IMR-90 (cell line): Measurements from ENCODE around the gene AUTS2. TPM values are rescaled to one million over a fixed set of nuclear protein-coding genes. Genes with fewer than 3 reads are reported as not detected.

Experiments used
- ATAC-seq: fragments of 200-7000 bp; cut with Tn5 transposase; 2 replicates; pipeline ENCODE4 v1.9.1; 2020; ENCODE audit warnings: low read depth, mild to moderate bottlenecking, moderate library complexity
- BruUV-seq: library from RNA; stranded (reverse); fragments of 400-500 nt; replicated peaks from 2 replicates; lab custom pipeline; 2021; lab: Mats Ljungman, UMichigan
- CTCF ChIA-PET: fragments of 300-600 bp; formaldehyde crosslinking; extraction: SDS; loops from one replicate; lab custom pipeline; 2021; ENCODE audit warnings: antibody characterized with exemption; lab: Yijun Ruan, JAX
- POLR2A ChIA-PET: fragments of 300-600 bp; sonication (Branson Sonifier 250); formaldehyde crosslinking; loops from one replicate; lab custom pipeline; 2022; ENCODE audit warnings: antibody characterized with exemption; ENCODE audit not compliant: unreplicated experiment; lab: Charles Lee
- DNase-seq: peaks from one replicate; pipeline ENCODE4 v3.0.0; 2013
- H2AFZ ChIP-seq: replicated peaks from 2 replicates; pipeline ENCODE3; 2013; ENCODE audit warnings: low read length, mild to moderate bottlenecking; ENCODE audit not compliant: poor library complexity
- H2AK5ac ChIP-seq: 2 replicates; pipeline ENCODE4 v1.6.1; 2013; ENCODE audit warnings: low read depth, low read length, inconsistent platforms
- H2AK9ac ChIP-seq: replicated peaks from 2 replicates; pipeline ENCODE3; 2013; ENCODE audit warnings: mild to moderate bottlenecking, low read depth, low read length, moderate library complexity; ENCODE audit not compliant: poor library complexity
- H2BK120ac ChIP-seq: 2 replicates; pipeline ENCODE4 v1.6.1; 2013; ENCODE audit warnings: low read depth, low read length, inconsistent platforms
- H2BK15ac ChIP-seq: 3 replicates; pipeline ENCODE4 v1.6.1; 2013; ENCODE audit warnings: low read depth, low read length, inconsistent platforms
- H2BK20ac ChIP-seq: 2 replicates; pipeline ENCODE4 v1.6.1; 2013; ENCODE audit warnings: low read depth, mild to moderate bottlenecking, inconsistent platforms, low read length, moderate library complexity
- H2BK5ac ChIP-seq: 2 replicates; pipeline ENCODE4 v1.6.1; 2013; ENCODE audit warnings: mild to moderate bottlenecking, low read depth, low read length, inconsistent platforms; ENCODE audit not compliant: poor library complexity, severe bottlenecking
- H3K14ac ChIP-seq: replicated peaks from 2 replicates; pipeline ENCODE4 v1.6.1; 2013; ENCODE audit warnings: low read depth, low read length, inconsistent platforms
- H3K18ac ChIP-seq: 2 replicates; pipeline ENCODE4 v1.6.1; 2013; ENCODE audit warnings: low read depth, low read length, control low read depth
- H3K23ac ChIP-seq: 2 replicates; pipeline ENCODE4 v1.6.1; 2013; ENCODE audit warnings: low read depth, low read length, inconsistent platforms
- H3K27ac ChIP-seq: 2 replicates; pipeline ENCODE4 v1.5.1; 2013; ENCODE audit warnings: mild to moderate bottlenecking, control low read depth, low read length; ENCODE audit not compliant: insufficient read depth
- H3K27me3 ChIP-seq: 2 replicates; pipeline ENCODE4 v1.6.1; 2013; ENCODE audit warnings: low read length; ENCODE audit not compliant: control insufficient read depth, insufficient read depth
- H3K36me3 ChIP-seq: 2 replicates; pipeline ENCODE4 v1.6.1; 2013; ENCODE audit warnings: low read length, mixed read lengths; ENCODE audit not compliant: control insufficient read depth, insufficient read depth
- H3K4ac ChIP-seq: 2 replicates; pipeline ENCODE4 v1.6.1; 2013; ENCODE audit warnings: low read depth, low read length, inconsistent platforms
- H3K4me1 ChIP-seq: 2 replicates; pipeline ENCODE4 v1.6.1; 2013; ENCODE audit warnings: low read length, mixed read lengths; ENCODE audit not compliant: control insufficient read depth, insufficient read depth
- H3K4me2 ChIP-seq: 2 replicates; pipeline ENCODE4 v1.6.1; 2013; ENCODE audit warnings: low read depth, mild to moderate bottlenecking, control low read depth, low read length, moderate library complexity
- H3K4me3 ChIP-seq: 2 replicates; pipeline ENCODE4 v1.5.1; 2013; ENCODE audit warnings: low read depth, mild to moderate bottlenecking, control low read depth, low read length, moderate library complexity; ENCODE audit not compliant: insufficient read depth
- H3K56ac ChIP-seq: 2 replicates; pipeline ENCODE4 v1.6.1; 2013; ENCODE audit warnings: low read length, inconsistent platforms; ENCODE audit not compliant: insufficient read depth; ENCODE audit errors: extremely low read depth
- H3K79me1 ChIP-seq, 2 experiments: 2 replicates each; pipeline ENCODE4 v1.6.1; 2013; ENCODE audit warnings: low read length in 2 of 2, inconsistent platforms in 1 of 2, low read depth in 1 of 2
- H3K9ac ChIP-seq: 2 replicates; pipeline ENCODE4 v1.6.1; 2013; ENCODE audit warnings: low read depth, low read length, control low read depth
- H3K9me1 ChIP-seq: 2 replicates; pipeline ENCODE4 v1.6.1; 2013; ENCODE audit warnings: low read length, inconsistent platforms; ENCODE audit not compliant: insufficient read depth
- H3K9me3 ChIP-seq: 2 replicates; pipeline ENCODE4 v1.6.1; 2013; ENCODE audit warnings: low read length; ENCODE audit not compliant: control insufficient read depth, insufficient read depth
- H4K20me1 ChIP-seq: 2 replicates; pipeline ENCODE4 v1.6.1; 2013; ENCODE audit warnings: low read length, inconsistent platforms; ENCODE audit not compliant: insufficient read depth
- H4K5ac ChIP-seq: 2 replicates; pipeline ENCODE4 v1.6.1; 2013; ENCODE audit warnings: mild to moderate bottlenecking, low read depth, low read length, control low read depth
- H4K8ac ChIP-seq, 2 experiments: 2 replicates each; pipeline ENCODE4 v1.6.1; 2013; ENCODE audit warnings: low read depth in 2 of 2, low read length in 2 of 2, control low read depth in 1 of 2, inconsistent platforms in 1 of 2
- H4K91ac ChIP-seq: 2 replicates; pipeline ENCODE4 v1.6.1; 2013; ENCODE audit warnings: low read depth, low read length, inconsistent platforms; ENCODE audit not compliant: insufficient read depth
- CHD1 ChIP-seq: IDR thresholded peaks from 2 replicates; pipeline ENCODE4 v1.6.1; 2012; ENCODE audit warnings: low read depth, low read length, improper control_type of control experiment
- CTCF ChIP-seq: conservative IDR thresholded peaks from 2 replicates; pipeline ENCODE4 v1.5.1; 2012; ENCODE audit warnings: mild to moderate bottlenecking, low read depth, low read length, improper control_type of control experiment
- ELK1 ChIP-seq: fragments of 150-350 bp; IDR thresholded peaks from 2 replicates; pipeline ENCODE4 v1.6.1; 2016; ENCODE audit warnings: low read depth, mild to moderate bottlenecking, low read length, moderate library complexity, borderline replicate concordance
- MAFK ChIP-seq: IDR thresholded peaks from 2 replicates; pipeline ENCODE4 v1.6.1; 2012; ENCODE audit warnings: low read depth, low read length, improper control_type of control experiment
- MAZ ChIP-seq: IDR thresholded peaks from 2 replicates; pipeline ENCODE4 v1.6.1; 2012; ENCODE audit warnings: low read depth, mild to moderate bottlenecking, low read length, improper control_type of control experiment, moderate library complexity, borderline replicate concordance
- MXI1 ChIP-seq: IDR thresholded peaks from 2 replicates; pipeline ENCODE4 v1.6.1; 2012; ENCODE audit warnings: low read depth, mild to moderate bottlenecking, low read length, moderate library complexity, borderline replicate concordance
- RCOR1 ChIP-seq: IDR thresholded peaks from 2 replicates; pipeline ENCODE4 v1.6.1; 2012; ENCODE audit warnings: mild to moderate bottlenecking, low read length, improper control_type of control experiment; ENCODE audit not compliant: insufficient replicate concordance
- RFX5 ChIP-seq: IDR thresholded peaks from 2 replicates; pipeline ENCODE4 v1.8.0; 2012; ENCODE audit warnings: low read depth, mild to moderate bottlenecking, low read length, moderate library complexity
- SMC3 ChIP-seq: fragments of 150-350 bp; IDR thresholded peaks from 2 replicates; pipeline ENCODE4 v1.6.1; 2016; ENCODE audit warnings: low read depth, mild to moderate bottlenecking, antibody characterized with exemption, low read length, moderate library complexity
- WGBS, 2 experiments: methylation state at CpG; one replicate each; pipeline versions ENCODE4 v1.1.5 to v1.1.7; 2013; ENCODE audit warnings: missing lambda C conversion rate in 2 of 2; ENCODE audit not compliant: insufficient read length in 1 of 2; ENCODE audit errors: extremely low coverage in 2 of 2; 5-methylcytosine and 5-hydroxymethylcytosine counted together
- dilution Hi-C: fragments of 300-500 bp; cut with HindIII; formaldehyde crosslinking; loops from one replicate; pipeline ENCODE4 v1.14.3; 2018; ENCODE audit warnings: low sequenced_read_pairs; ENCODE audit not compliant: unreplicated experiment
- in situ Hi-C: fragments of 300-500 bp; cut with MboI; formaldehyde crosslinking; loops from 3 replicates; pipeline ENCODE4 v1.14.3; 2019; ENCODE audit warnings: low sequenced_read_pairs, inconsistent platforms, mixed read lengths
- intact Hi-C: fragments of 100-400 bp; cut with micrococcal nuclease; formaldehyde crosslinking; loops from 2 replicates; pipeline ENCODE4 v1.10.0; 2022
- polyA plus RNA-seq, 3 experiments: library from polyadenylated mRNA; depleted of rRNA; stranded (reverse); fragments of >200 nt; gene quantifications; 2 replicates each; pipeline ENCODE4 v1.2.3, GENCODE V29; 2012; ENCODE audit warnings: low replicate concordance in 1 of 3
- total RNA-seq: library from RNA; depleted of rRNA; stranded (reverse); fragments of >200 nt; gene quantifications from 2 replicates; pipeline ENCODE4 v1.2.3, GENCODE V29; 2012

The AUTS2 gene
- total and polyA plus RNA-seq, 2 of the 4 experiments (the other 2 are of a cell fraction): 0.90 to 3.0 TPM

- TF ChIP-seq MAFK: no peak
- no peak for TF ChIP-seq CTCF
- no peak for TF ChIP-seq CHD1
- TF ChIP-seq ELK1: no peak
- TF ChIP-seq RCOR1: no peak
- no peak for TF ChIP-seq MAZ
- no peak for TF ChIP-seq MXI1
- no peak for TF ChIP-seq RFX5
- TF ChIP-seq SMC3: no peak
- no peak overlapping the region for H2BK120ac ChIP-seq
Measured at GRCh38 chr7:69651101-69651590, 52.9 kb downstream of the AUTS2 start.

More at GRCh38 chr7:69651101-69651590, 52.9 kb downstream of the AUTS2 start:
- H3K27me3 ChIP-seq: no peaks in the 10 kb centered on the region
- ATAC-seq (no peak), DNase-seq (no peak)
- H3K9me3 ChIP-seq: no peaks in the 10 kb centered on the region
- H2AFZ ChIP-seq: no peak overlapping the region
- intact Hi-C loops: no loop called here
- no peak overlapping the region for H3K27ac ChIP-seq
- no peak overlapping the region for H2AK9ac ChIP-seq
- no peaks in the 10 kb centered on the region for H3K9me1 ChIP-seq
- no peak overlapping the region for H4K8ac ChIP-seq
- H3K4me2 ChIP-seq: no peak overlapping the region
- no peak overlapping the region for H3K4me3 ChIP-seq
- H3K14ac ChIP-seq: no peak overlapping the region
- WGBS, 2 experiments: no CpG with 5 or more reads among the region's 7 CpGs
- CTCF ChIA-PET: no interaction called here
- no peak overlapping the region for H3K18ac ChIP-seq
- no peak overlapping the region for H3K56ac ChIP-seq
- no peak overlapping the region for H2BK5ac ChIP-seq
- no peak overlapping the region for H2AK5ac ChIP-seq
- no peaks in the 10 kb centered on the region for H4K20me1 ChIP-seq
- no peak overlapping the region for H2BK20ac ChIP-seq
- H3K23ac ChIP-seq: no peak overlapping the region
- in situ Hi-C loops: no loop called here
- dilution Hi-C loops: no loop called here
- H3K4me1 ChIP-seq: no peaks in the 10 kb centered on the region
- H3K9ac ChIP-seq: no peak overlapping the region
- H3K4ac ChIP-seq: no peak overlapping the region
- H2BK15ac ChIP-seq: no peak overlapping the region
- POLR2A ChIA-PET: no interaction called here
- no peaks in the 10 kb centered on the region for H3K36me3 ChIP-seq
- H4K91ac ChIP-seq: no peak overlapping the region
- H3K79me1 ChIP-seq: no peaks in the 10 kb centered on the region
- no TSS peak for BruUV-seq
- H4K5ac ChIP-seq: no peak overlapping the region
